ENCODE measurements around the gene ESPNL.

Gene ESPNL

DNA sequence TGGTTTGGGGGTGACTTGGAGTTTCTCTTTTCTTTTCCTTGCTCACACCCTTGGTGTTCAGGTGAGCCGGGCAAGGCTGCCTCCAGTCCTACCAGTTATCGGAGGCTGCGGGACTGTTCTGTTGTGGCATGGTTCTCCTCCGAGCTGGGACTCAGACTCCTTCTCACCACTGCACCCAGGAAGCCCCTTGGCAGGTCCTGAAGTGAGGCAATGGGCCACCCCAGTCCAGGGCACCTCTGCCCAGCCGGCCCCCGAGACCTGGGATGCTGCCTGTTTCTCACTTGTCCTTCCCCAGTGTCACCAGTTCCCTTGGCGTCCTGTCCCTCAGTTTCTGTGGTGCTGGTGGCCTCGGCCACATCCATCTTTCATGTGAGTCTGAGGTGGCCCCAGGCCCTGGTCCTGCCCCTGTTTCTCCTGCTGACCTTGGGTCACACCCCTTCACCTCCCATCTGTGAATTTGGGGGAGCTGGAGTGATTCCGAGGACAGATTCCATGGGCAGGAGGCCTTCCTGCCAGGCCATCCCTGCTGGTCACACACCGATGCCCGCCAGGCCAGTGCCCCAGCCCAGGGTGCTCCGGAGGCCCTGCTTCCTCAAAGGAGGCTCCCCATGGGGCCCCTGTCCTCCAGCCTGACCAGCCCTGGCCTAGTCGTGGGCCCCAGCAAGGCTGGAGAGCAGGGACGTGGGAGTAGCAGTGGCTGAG lies 31.8 kb downstream of the ESPNL start:
- no peaks in the 10 kb centered on the region for H3K9me2 ChIP-seq (replicated peaks; ENCODE audit: low read depth, low read length)
- no peaks in the 10 kb centered on the region for H3K27me3 ChIP-seq (ENCODE audit: insufficient read depth, low read length, poor library complexity, severe bottlenecking)
- H3K79me2 ChIP-seq (ENCODE audit: insufficient read depth, low read length): no peaks in the 10 kb centered on the region
- no peaks in the 10 kb centered on the region for H3K4me1 ChIP-seq (ENCODE audit: insufficient read depth, low read length, poor library complexity, severe bottlenecking)
- no peak overlapping the region for H2AFZ ChIP-seq (ENCODE audit: low read length)
- no peak overlapping the region for H3K9ac ChIP-seq (ENCODE audit: low read depth, low read length, poor library complexity, severe bottlenecking)
- no peaks in the 10 kb centered on the region for H3F3A ChIP-seq (ENCODE audit: low read depth)
- no peaks in the 10 kb centered on the region for H4K20me1 ChIP-seq (ENCODE audit: insufficient read depth, low read length, poor library complexity, severe bottlenecking)
- H3K9me3 ChIP-seq (ENCODE audit: insufficient read depth, low read depth, low read length): no peaks in the 10 kb centered on the region
- H3K36me3 ChIP-seq (ENCODE audit: insufficient read depth, low read length): no peaks in the 10 kb centered on the region
- H3K4me2 ChIP-seq (ENCODE audit: low read depth, low read length, poor library complexity, severe bottlenecking): no peak overlapping the region
- no peak overlapping the region for H3K4me3 ChIP-seq (ENCODE audit: low read length, poor library complexity, severe bottlenecking)
- TF ChIP-seq, protein P1, sequence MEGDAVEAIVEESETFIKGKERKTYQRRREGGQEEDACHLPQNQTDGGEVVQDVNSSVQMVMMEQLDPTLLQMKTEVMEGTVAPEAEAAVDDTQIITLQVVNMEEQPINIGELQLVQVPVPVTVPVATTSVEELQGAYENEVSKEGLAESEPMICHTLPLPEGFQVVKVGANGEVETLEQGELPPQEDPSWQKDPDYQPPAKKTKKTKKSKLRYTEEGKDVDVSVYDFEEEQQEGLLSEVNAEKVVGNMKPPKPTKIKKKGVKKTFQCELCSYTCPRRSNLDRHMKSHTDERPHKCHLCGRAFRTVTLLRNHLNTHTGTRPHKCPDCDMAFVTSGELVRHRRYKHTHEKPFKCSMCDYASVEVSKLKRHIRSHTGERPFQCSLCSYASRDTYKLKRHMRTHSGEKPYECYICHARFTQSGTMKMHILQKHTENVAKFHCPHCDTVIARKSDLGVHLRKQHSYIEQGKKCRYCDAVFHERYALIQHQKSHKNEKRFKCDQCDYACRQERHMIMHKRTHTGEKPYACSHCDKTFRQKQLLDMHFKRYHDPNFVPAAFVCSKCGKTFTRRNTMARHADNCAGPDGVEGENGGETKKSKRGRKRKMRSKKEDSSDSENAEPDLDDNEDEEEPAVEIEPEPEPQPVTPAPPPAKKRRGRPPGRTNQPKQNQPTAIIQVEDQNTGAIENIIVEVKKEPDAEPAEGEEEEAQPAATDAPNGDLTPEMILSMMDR (conservative IDR thresholded peaks at IDR 0.05; ENCODE audit: low read length): no peak
- TF ChIP-seq EZH2phosphoT487 (IDR thresholded peaks at IDR 0.05; ENCODE audit: borderline replicate concordance): no peak

DNA sequence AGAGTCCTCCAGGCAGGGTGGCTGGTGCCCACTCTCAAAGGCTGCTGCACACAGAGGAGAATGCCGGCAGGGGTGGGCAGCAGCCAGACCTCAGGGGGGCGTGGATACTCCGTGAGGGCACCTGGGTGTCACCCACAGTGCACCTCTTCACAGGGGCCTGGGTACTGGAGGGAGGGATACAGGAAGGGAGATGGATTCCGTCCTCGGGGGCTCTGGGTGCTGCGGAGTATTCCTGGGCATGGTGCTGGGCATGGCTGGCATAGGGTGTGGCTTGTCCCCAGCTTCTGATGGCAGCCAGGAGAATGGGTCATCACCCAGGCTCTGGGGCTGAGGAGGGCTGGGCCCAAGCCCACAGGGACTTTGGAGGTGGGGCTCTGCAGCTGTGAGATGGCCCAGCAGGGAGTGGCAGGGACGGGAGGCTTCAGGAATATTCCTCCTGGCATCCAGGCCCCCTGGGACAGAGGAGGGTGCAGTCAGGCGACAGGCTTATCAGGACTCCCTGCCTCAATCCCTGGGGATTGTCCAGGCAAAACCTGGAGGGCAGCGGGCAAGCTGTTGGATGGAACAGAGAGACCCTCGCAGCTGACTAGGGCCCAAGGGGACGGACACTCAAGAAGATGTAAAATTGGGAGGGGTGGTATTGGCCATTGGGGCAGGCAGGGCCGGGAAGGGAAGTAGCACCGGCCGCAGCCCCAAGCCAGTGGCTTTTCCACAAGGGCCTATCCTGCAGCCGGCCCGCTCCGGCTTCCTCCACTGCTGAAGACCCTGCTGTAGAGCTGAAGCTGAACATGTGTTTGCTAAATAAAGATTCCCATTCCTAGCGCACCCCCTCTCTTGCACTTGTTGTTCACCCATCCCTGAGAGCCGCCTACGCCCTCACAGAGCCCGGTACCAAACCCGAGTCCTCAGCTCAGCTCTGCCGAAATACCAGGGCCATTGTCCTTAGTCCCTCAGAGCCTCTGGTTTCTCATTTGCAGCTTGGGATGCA lies 32.6 kb downstream of the ESPNL start:
- H4K20me1 ChIP-seq (ENCODE audit: insufficient read depth, low read length, poor library complexity, severe bottlenecking): no peaks in the 10 kb centered on the region
- H3K36me3 ChIP-seq (ENCODE audit: insufficient read depth, low read length): no peaks in the 10 kb centered on the region
- no peak overlapping the region for H3K4me2 ChIP-seq (ENCODE audit: low read depth, low read length, poor library complexity, severe bottlenecking)
- no peak overlapping the region for H3K4me3 ChIP-seq (ENCODE audit: low read length, poor library complexity, severe bottlenecking)
- no peaks in the 10 kb centered on the region for H3F3A ChIP-seq (ENCODE audit: low read depth)
- no peak overlapping the region for H3K9ac ChIP-seq (ENCODE audit: low read depth, low read length, poor library complexity, severe bottlenecking)
- H3K9me3 ChIP-seq (ENCODE audit: insufficient read depth, low read depth, low read length): no peaks in the 10 kb centered on the region
- no peaks in the 10 kb centered on the region for H3K4me1 ChIP-seq (ENCODE audit: insufficient read depth, low read length, poor library complexity, severe bottlenecking)
- H3K9me2 ChIP-seq (replicated peaks; ENCODE audit: low read depth, low read length): no peaks in the 10 kb centered on the region
- TF ChIP-seq, protein P1 (conservative IDR thresholded peaks at IDR 0.05; ENCODE audit: low read length): no peak
- no peak for TF ChIP-seq EZH2phosphoT487 (IDR thresholded peaks at IDR 0.05; ENCODE audit: borderline replicate concordance)
- H3K27me3 ChIP-seq (ENCODE audit: insufficient read depth, low read length, poor library complexity, severe bottlenecking): no peaks in the 10 kb centered on the region
- no peak overlapping the region for H2AFZ ChIP-seq (ENCODE audit: low read length)
- H3K79me2 ChIP-seq (ENCODE audit: insufficient read depth, low read length): no peaks in the 10 kb centered on the region

DNA sequence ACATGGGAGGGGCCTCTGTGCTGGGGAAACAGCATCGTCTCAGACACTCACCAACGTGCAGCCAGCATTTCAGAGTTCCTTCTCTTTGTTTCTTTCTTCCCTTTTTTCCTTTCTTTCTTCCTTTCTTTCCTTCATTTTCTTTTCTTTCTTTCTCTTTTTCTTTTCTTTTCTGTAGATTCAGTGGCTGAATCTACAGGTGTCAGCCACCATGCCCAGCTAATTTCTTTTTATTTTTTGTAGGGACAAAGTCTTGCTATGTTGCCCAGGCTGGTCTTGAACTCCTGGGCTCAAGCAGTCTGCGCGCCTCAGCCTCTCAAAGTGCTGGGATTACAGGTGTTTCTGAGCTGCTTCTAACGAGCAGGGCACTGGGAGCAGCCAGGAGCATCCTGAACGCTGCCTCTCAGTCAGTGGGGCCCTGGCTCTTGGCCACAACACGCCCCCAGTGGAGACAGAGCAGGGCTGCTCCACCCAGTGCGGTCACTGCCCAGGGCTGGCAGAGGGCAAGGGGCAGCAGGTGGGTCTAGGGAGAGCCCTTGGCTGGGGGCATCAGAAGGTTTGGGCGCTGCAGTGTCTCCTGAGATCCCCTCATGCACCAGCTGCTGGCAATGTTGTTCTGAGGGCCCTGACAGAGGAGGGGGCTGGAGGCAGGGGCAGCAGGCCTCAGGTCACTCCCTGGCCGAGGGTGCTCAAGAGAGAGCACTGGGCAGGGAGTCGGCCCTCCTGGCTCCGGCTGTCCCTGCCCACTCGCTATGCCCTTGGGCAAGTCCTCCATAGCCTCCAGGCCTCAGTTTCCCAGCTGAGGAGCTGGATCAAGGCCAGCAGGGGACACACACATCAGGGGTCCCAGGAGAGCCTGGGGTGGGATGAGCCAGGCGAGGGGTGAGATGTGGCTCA lies 33.6 kb downstream of the ESPNL start:
- no peak overlapping the region for H2AFZ ChIP-seq (ENCODE audit: low read length)
- H3K9me2 ChIP-seq (replicated peaks; ENCODE audit: low read depth, low read length): no peaks in the 10 kb centered on the region
- no peak overlapping the region for H3K4me3 ChIP-seq (ENCODE audit: low read length, poor library complexity, severe bottlenecking)
- H4K20me1 ChIP-seq (ENCODE audit: insufficient read depth, low read length, poor library complexity, severe bottlenecking): no peaks in the 10 kb centered on the region
- no peaks in the 10 kb centered on the region for H3F3A ChIP-seq (ENCODE audit: low read depth)
- no peaks in the 10 kb centered on the region for H3K27me3 ChIP-seq (ENCODE audit: insufficient read depth, low read length, poor library complexity, severe bottlenecking)
- H3K9me3 ChIP-seq (ENCODE audit: insufficient read depth, low read depth, low read length): no peaks in the 10 kb centered on the region
- TF ChIP-seq, protein P1 (conservative IDR thresholded peaks at IDR 0.05; ENCODE audit: low read length): no peak
- TF ChIP-seq EZH2phosphoT487 (IDR thresholded peaks at IDR 0.05; ENCODE audit: borderline replicate concordance): no peak
- H3K79me2 ChIP-seq (ENCODE audit: insufficient read depth, low read length): no peaks in the 10 kb centered on the region
- H3K36me3 ChIP-seq (ENCODE audit: insufficient read depth, low read length): no peaks in the 10 kb centered on the region
- no peak overlapping the region for H3K4me2 ChIP-seq (ENCODE audit: low read depth, low read length, poor library complexity, severe bottlenecking)
- no peaks in the 10 kb centered on the region for H3K4me1 ChIP-seq (ENCODE audit: insufficient read depth, low read length, poor library complexity, severe bottlenecking)
- no peak overlapping the region for H3K9ac ChIP-seq (ENCODE audit: low read depth, low read length, poor library complexity, severe bottlenecking)
